Activated CD8-positive, alpha-beta memory T cell treated with anti-CD3 and anti-CD28 coated beads for 36 hours (primary cell): ENCODE data around the gene SLA2. TPM values are rescaled to one million over a fixed set of nuclear protein-coding genes. Genes with fewer than 3 reads are reported as not detected.
"Not testable (repeated sequence)": the region's sequence is repeated elsewhere in the genome, so short reads cannot be mapped to it uniquely, and the experiment has no call there.

Source experiments
- CTCF ChIA-PET: fragments of 350-600 bp; sonication (Branson Sonifier 250); formaldehyde crosslinking; loops from one replicate; lab custom pipeline; 2021; ENCODE audit warnings: antibody characterized with exemption; lab: Charles Lee
- POLR2A ChIA-PET: fragments of 350-600 bp; sonication (Branson Sonifier 250); formaldehyde crosslinking; loops from one replicate; lab custom pipeline; 2021; ENCODE audit warnings: antibody characterized with exemption; lab: Charles Lee
- total RNA-seq, 2 experiments: library from RNA; stranded (reverse); gene quantifications; one replicate each; pipeline ENCODE4 v1.2.3, GENCODE V29; 2021

SLA2 gene
- total RNA-seq, 2 experiments from 2014 or later, result 62.9 to 64.5 TPM

DNA sequence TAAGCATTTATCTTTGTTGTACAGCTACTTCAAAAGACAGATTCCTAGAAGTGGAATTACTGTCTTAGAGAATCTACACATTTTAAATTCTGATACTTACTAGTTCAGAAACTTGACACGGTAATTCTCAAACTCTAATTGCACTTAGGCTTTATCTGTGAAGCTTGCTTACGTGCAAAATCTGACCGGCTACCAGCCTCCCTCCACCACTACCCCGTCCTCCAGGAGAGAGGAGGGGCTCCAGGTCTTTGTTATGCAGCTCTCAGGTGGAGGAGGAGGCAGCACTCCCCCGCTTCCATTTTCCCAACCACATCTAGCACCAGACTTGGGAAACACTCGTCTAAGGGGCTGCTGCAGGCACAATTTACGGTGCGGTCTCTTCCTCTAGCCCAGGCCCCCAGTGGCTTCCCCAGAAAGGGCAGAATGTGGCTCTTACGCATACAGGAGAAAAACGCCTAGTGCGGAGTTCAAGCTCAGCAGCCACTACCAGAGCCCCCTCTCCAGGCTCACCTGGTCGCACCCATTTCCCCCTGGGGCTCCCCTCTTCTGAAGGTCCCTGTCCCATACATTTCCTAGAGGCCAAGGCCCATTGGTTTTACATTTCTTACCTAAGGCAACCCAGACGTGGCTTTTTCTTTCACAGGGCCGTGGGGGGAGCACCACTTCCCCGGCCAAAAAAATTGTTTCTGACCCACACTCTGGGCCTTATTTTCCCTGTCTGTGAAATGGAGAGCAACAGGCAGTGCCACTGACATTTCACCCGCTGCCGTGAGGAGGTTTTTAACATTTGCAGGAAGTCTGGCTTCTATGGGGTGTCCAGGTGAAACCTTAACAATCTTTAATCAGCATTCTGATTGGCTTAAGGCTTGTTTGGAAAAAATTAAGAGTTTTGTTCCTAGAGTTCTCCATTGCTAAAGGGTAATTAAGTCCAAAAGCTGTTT lies 74.2 kb downstream of the SLA2 start:
- CTCF ChIA-PET, result interaction anchor here (0.7 to 5.0 kb wide), 5 partner anchors 19 to 161 kb away, joined by 3 to 24 read pairs (median 4); partner anchors contain the start of gene RAB5IF
- POLR2A ChIA-PET, result interaction anchor here (0.6 to 5.1 kb wide), 7 partner anchors 17 to 95 kb away, joined by 3 to 41 read pairs (median 4); partner anchors contain the start of gene SLA2

DNA sequence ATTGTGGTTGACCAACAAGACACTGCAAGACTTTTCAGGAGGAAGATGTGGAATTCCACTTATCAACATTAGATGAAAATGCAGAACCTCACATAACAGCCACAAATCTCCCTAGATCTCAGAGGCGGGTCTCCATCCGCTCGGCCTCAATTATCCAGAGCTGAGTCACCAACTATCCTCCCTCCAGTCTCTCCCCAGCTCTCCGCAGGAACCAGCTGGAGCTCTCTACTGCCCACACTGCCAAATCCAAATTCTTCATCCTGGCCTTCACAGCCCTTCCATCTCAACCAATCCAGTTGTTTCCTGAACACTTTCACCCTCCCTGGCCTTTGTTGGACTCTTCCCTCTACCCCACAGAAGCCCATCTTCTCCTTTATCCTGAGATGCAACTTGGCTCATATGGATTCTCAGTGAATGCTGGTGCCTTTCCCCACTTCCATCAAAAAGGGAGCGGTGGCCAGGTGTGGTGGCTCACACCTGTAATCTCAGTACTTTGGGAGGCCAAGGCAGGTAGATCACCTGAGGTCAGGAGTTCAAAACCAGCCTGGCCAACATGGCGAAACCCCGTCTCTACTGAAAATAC lies 76.1 kb downstream of the SLA2 start:
- ChIA-PET CTCF (no interaction called here), POLR2A (interaction anchor here (1.8 kb wide), 1 partner anchor 37 kb away, joined by 5 read pairs; no protein-coding TSS in a partner anchor)

- ChIA-PET CTCF (interaction anchor here (1.4 kb wide), 1 partner anchor 60 kb away, joined by 3 read pairs; no protein-coding TSS in a partner anchor), POLR2A (interaction anchor here (0.6 kb wide), 1 partner anchor 39 kb away, joined by 3 read pairs; no protein-coding TSS in a partner anchor)
Observed at GRCh38 chr20:36565520-36565919, 80.5 kb downstream of the SLA2 start.

DNA sequence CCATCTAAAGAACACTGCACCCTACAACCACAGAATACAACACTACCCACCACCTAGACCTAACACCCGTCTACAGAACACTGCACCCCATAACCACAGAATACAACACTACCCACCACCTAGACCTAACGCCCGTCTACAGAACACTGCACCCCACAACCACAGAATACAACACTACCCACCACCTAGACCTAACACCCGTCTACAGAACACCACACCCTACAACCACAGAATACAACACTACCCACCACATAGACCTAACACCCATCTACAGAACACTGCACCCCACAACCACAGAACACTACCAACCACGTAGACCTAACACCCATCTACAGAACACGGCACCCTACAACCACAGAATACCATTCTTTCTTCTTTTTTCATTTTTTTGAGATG lies 81.3 kb downstream of the SLA2 start:
- CTCF ChIA-PET, POLR2A ChIA-PET: not testable (repeated sequence)

GRCh38 chr20:36564078-36564725 lies 81.8 kb downstream of the SLA2 start:
- CTCF ChIA-PET, POLR2A ChIA-PET: not testable (repeated sequence)

- CTCF ChIA-PET, result no interaction called here
- POLR2A ChIA-PET, result no interaction called here
Observed at GRCh38 chr20:36563374-36563773, 82.6 kb downstream of the SLA2 start.

DNA sequence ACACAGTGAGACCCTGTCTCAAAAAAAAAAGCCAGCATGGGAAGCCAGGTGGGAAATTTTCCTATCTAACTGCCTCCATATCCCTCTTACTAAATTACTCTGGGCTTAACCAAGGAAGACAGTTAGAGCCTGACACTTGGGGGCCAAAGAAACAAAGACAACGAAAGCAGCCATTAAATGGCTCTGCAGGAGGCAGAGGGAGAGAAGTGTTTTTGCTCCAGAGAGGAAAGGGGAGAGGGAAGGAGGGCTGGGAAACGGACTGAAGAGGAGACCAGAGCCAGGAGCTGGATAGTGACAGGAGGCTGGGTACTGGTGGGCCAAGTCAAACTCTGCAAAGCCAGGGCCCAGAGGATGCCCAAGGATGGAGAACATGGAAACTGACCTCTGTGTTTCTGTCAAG lies 83.3 kb downstream of the SLA2 start:
- POLR2A ChIA-PET, result no interaction called here

More for the DNA sequence above, 83.3 kb downstream of the SLA2 start:
- CTCF ChIA-PET, result interaction anchor here (1.1 kb wide), 1 partner anchor 41 kb away, joined by 3 read pairs; no protein-coding TSS in a partner anchor

Other genes with a start within 250 kb of the SLA2 start
- under 1 TPM; 0.17 to 0.19 TPM for gene MYL9, start 104.7 kb downstream of the SLA2 start, total RNA-seq
- 10 to 100 TPM; 52.5 to 53.1 TPM for gene TGIF2, start 72.6 kb downstream of the SLA2 start, total RNA-seq
- 100 to 1,000 TPM; 155 to 157 TPM for gene RAB5IF, start 40.4 kb downstream of the SLA2 start, total RNA-seq
- gene NDRG3, start 99.9 kb upstream of the SLA2 start, total RNA-seq, result 10 to 100 TPM; 17.4 to 18.3 TPM
- 10 to 100 TPM; 22.3 to 25.9 TPM for gene DSN1, start 127.6 kb upstream of the SLA2 start, total RNA-seq
- gene TLDC2, start 229.9 kb upstream of the SLA2 start, total RNA-seq, result not detected